Measurements from ENCODE around the gene CABP7. TPM values are rescaled to one million over a fixed set of nuclear protein-coding genes. Genes with fewer than 3 reads are reported as not detected.

CABP7 gene
- total and polyA plus RNA-seq, 2 of the 13 experiments (the other 11 are each of a cell fraction or from before 2014, with no cell fraction given), result 0.08 TPM; not detected in 1

DNA sequence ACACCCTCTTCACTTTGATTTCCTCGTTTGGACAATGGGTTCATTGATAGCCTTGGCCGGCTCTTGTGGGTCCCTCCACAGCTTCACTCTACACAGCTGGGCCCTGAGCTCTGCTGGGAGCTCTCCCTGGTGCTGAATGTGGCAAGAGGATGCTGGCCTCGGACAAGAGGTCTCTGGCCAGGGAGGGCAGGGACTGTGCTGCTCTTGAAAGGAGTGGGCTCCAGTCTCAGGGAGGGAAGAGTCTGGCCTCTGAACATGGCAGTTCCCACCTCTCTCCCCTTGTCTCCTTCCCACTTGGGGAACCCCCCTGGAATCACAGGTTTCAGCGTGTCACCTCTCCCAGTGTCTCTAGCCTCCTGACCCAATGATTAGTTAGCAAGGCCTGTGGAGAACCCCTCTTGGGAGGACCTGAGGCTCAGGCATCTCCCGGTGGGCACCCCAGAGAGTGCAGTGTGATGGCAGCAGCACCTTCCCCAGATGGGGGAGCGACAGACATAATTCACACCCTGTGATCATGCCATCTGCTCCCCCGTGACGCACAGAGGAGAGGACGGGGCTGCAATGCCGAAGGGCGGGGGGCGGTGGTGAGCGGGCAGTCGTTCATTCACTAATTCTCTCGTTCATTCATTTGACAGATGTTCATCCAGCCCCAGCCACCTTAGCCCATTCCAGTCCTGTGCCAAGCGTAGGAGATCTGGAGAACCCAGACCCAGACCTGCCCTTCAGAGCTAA lies 2.8 kb upstream of the CABP7 start (continued):
- TF ChIP-seq HNRNPL (IDR thresholded peaks at IDR 0.05; ENCODE audit: low read depth, low read length) (no peak), ATF2 (CRISPR knock-in tag; IDR thresholded peaks at IDR 0.05) (peak; percentile 88), RBM22 (optimal IDR thresholded peaks at IDR 0.05; ENCODE audit: low read length) (no peak), NFKB2 (CRISPR knock-in tag; IDR thresholded peaks at IDR 0.05; ENCODE audit: borderline replicate concordance) (peak; percentile 93), ZNF775 (CRISPR knock-in tag; IDR thresholded peaks at IDR 0.05; ENCODE audit: borderline replicate concordance) (no peak), ZNF574 (CRISPR knock-in tag; IDR thresholded peaks at IDR 0.05) (peak; percentile 80), ONECUT2 (CRISPR knock-in tag; IDR thresholded peaks at IDR 0.05) (peak; percentile 63; the same call in 1 of the 2 replicates), YY1 (IDR thresholded peaks at IDR 0.05; ENCODE audit: insufficient read depth, insufficient replicate concordance, low read depth, low read length) (no peak), ZNF558 (CRISPR knock-in tag; IDR thresholded peaks at IDR 0.05; ENCODE audit: borderline replicate concordance) (peak; percentile 97; the same call in 1 of the 2 replicates), ZNF281 (CRISPR knock-in tag; IDR thresholded peaks at IDR 0.05; ENCODE audit: borderline replicate concordance) (peak; percentile 73; the same call in 1 of the 2 replicates), ZFP90 (CRISPR knock-in tag; IDR thresholded peaks at IDR 0.05; ENCODE audit: borderline replicate concordance) (0 out of 2 replicates have a peak, but pooled peaks have one; percentile 41), ZNF567 (CRISPR knock-in tag; IDR thresholded peaks at IDR 0.05; ENCODE audit: borderline replicate concordance) (no peak), NBN (conservative IDR thresholded peaks at IDR 0.05) (no peak), ATF1 (CRISPR knock-in tag; IDR thresholded peaks at IDR 0.05) (no peak), NCOA1 (CRISPR knock-in tag; IDR thresholded peaks at IDR 0.05) (no peak)
- TF ChIP-seq, protein P1, sequence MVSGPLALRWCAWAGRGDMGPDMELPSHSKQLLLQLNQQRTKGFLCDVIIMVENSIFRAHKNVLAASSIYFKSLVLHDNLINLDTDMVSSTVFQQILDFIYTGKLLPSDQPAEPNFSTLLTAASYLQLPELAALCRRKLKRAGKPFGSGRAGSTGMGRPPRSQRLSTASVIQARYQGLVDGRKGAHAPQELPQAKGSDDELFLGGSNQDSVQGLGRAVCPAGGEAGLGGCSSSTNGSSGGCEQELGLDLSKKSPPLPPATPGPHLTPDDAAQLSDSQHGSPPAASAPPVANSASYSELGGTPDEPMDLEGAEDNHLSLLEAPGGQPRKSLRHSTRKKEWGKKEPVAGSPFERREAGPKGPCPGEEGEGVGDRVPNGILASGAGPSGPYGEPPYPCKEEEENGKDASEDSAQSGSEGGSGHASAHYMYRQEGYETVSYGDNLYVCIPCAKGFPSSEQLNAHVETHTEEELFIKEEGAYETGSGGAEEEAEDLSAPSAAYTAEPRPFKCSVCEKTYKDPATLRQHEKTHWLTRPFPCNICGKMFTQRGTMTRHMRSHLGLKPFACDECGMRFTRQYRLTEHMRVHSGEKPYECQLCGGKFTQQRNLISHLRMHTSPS (CRISPR knock-in tag; IDR thresholded peaks at IDR 0.05; ENCODE audit: low read depth), result no peak
